HEK293 (cell line): ENCODE data around the gene ASB10.

ENCODE experiments used
- BCL11B ChIP-seq: fragments of 450-650 bp; formaldehyde crosslinking; IDR thresholded peaks from 2 replicates; pipeline ENCODE4 v1.5.1; 2016; ENCODE audit warnings: low read depth, missing biosample characterization, missing genetic modification characterization
- GFI1B ChIP-seq: fragments of 450-650 bp; formaldehyde crosslinking; IDR thresholded peaks from 2 replicates; pipeline ENCODE4 v1.5.1; 2016; ENCODE audit warnings: missing biosample characterization, missing genetic modification characterization
- GLIS2 ChIP-seq: fragments of 450-650 bp; formaldehyde crosslinking; IDR thresholded peaks from 2 replicates; pipeline ENCODE4 v1.5.1; 2016; ENCODE audit warnings: missing biosample characterization, missing genetic modification characterization
- HOXA7 ChIP-seq: sonication (generic); formaldehyde crosslinking; IDR thresholded peaks from 2 replicates; pipeline ENCODE4 v1.8.1; 2022; ENCODE audit warnings: missing genetic modification reagents, borderline replicate concordance
- INSM2 ChIP-seq: fragments of 450-650 bp; formaldehyde crosslinking; IDR thresholded peaks from 2 replicates; pipeline ENCODE4 v1.5.1; 2016; ENCODE audit warnings: missing biosample characterization, missing genetic modification characterization
- KLF9 ChIP-seq: fragments of 450-650 bp; formaldehyde crosslinking; IDR thresholded peaks from 2 replicates; pipeline ENCODE4 v1.5.1; 2016; ENCODE audit warnings: missing biosample characterization, missing genetic modification characterization, low read depth
- MEIS1 ChIP-seq: sonication (generic); formaldehyde crosslinking; IDR thresholded peaks from 2 replicates; pipeline ENCODE4 v1.8.1; 2022; ENCODE audit warnings: missing genetic modification reagents, mild to moderate bottlenecking, borderline replicate concordance
- MZF1 ChIP-seq: fragments of 450-650 bp; formaldehyde crosslinking; IDR thresholded peaks from 2 replicates; pipeline ENCODE4 v1.5.1; 2017; ENCODE audit warnings: missing biosample characterization, missing genetic modification characterization, borderline replicate concordance
- RBAK ChIP-seq: fragments of 450-650 bp; formaldehyde crosslinking; IDR thresholded peaks from 2 replicates; pipeline ENCODE4 v1.5.1; 2016; ENCODE audit warnings: missing biosample characterization, missing genetic modification characterization
- SCRT1 ChIP-seq: fragments of 450-650 bp; formaldehyde crosslinking; IDR thresholded peaks from 2 replicates; pipeline ENCODE4 v1.5.1; 2016; ENCODE audit warnings: missing biosample characterization, missing genetic modification characterization, borderline replicate concordance
- SP2 ChIP-seq: fragments of 450-650 bp; formaldehyde crosslinking; IDR thresholded peaks from 2 replicates; pipeline ENCODE4 v1.5.1; 2016; ENCODE audit warnings: missing biosample characterization, missing genetic modification characterization
- ZBTB1 ChIP-seq: fragments of 450-650 bp; formaldehyde crosslinking; IDR thresholded peaks from 2 replicates; pipeline ENCODE4 v1.5.1; 2016; ENCODE audit warnings: missing biosample characterization, missing genetic modification characterization
- ZFP3 ChIP-seq: fragments of 450-650 bp; formaldehyde crosslinking; IDR thresholded peaks from 2 replicates; pipeline ENCODE4 v1.5.1; 2016; ENCODE audit warnings: low read depth, missing biosample characterization, missing genetic modification characterization
- ZFP37 ChIP-seq: fragments of 450-650 bp; formaldehyde crosslinking; IDR thresholded peaks from 2 replicates; pipeline ENCODE4 v1.5.1; 2016; ENCODE audit warnings: missing biosample characterization, missing genetic modification characterization
- ZIC2 ChIP-seq: fragments of 450-650 bp; formaldehyde crosslinking; IDR thresholded peaks from 2 replicates; pipeline ENCODE4 v1.5.1; 2016; ENCODE audit warnings: missing biosample characterization, missing genetic modification characterization
- ZNF132 ChIP-seq: fragments of 450-650 bp; formaldehyde crosslinking; IDR thresholded peaks from 2 replicates; pipeline ENCODE4 v1.5.1; 2017; ENCODE audit warnings: missing biosample characterization, missing genetic modification characterization, borderline replicate concordance
- ZNF146 ChIP-seq: fragments of 450-650 bp; formaldehyde crosslinking; IDR thresholded peaks from 2 replicates; pipeline ENCODE4 v1.5.1; 2016; ENCODE audit warnings: missing biosample characterization, missing genetic modification characterization
- ZNF19 ChIP-seq: fragments of 450-650 bp; formaldehyde crosslinking; IDR thresholded peaks from 2 replicates; pipeline ENCODE4; 2016; ENCODE audit warnings: missing biosample characterization, missing genetic modification characterization, low read depth
- ZNF266 ChIP-seq: fragments of 450-650 bp; formaldehyde crosslinking; IDR thresholded peaks from 2 replicates; pipeline ENCODE4 v1.5.1; 2016; ENCODE audit warnings: missing biosample characterization, missing genetic modification characterization, low read depth
- ZNF292 ChIP-seq: fragments of 450-650 bp; formaldehyde crosslinking; IDR thresholded peaks from 2 replicates; pipeline ENCODE4 v1.5.1; 2016; ENCODE audit warnings: low read depth, missing biosample characterization, missing genetic modification characterization, borderline replicate concordance
- ZNF391 ChIP-seq: fragments of 450-650 bp; formaldehyde crosslinking; IDR thresholded peaks from 2 replicates; pipeline ENCODE4 v1.5.1; 2016; ENCODE audit warnings: low read depth, missing biosample characterization, missing genetic modification characterization, borderline replicate concordance
- ZNF521 ChIP-seq: fragments of 450-650 bp; formaldehyde crosslinking; IDR thresholded peaks from 2 replicates; pipeline ENCODE4 v1.5.1; 2017; ENCODE audit warnings: missing biosample characterization, mild to moderate bottlenecking, missing genetic modification characterization
- ZNF544 ChIP-seq: fragments of 450-650 bp; formaldehyde crosslinking; IDR thresholded peaks from 2 replicates; pipeline ENCODE4 v1.5.0; 2017; ENCODE audit warnings: missing biosample characterization, missing genetic modification characterization
- ZNF561 ChIP-seq: fragments of 450-650 bp; IDR thresholded peaks from 2 replicates; pipeline ENCODE4 v1.5.1; 2018; ENCODE audit warnings: missing biosample characterization, missing genetic modification characterization, borderline replicate concordance
- ZNF571 ChIP-seq: fragments of 450-650 bp; formaldehyde crosslinking; IDR thresholded peaks from 2 replicates; pipeline ENCODE4 v1.5.0; 2017; ENCODE audit warnings: missing biosample characterization, missing genetic modification characterization
- ZNF596 ChIP-seq: fragments of 450-650 bp; IDR thresholded peaks from 2 replicates; pipeline ENCODE4 v1.5.0; 2018; ENCODE audit warnings: missing biosample characterization, mild to moderate bottlenecking, missing genetic modification characterization, moderate library complexity
- ZNF621 ChIP-seq: fragments of 450-650 bp; formaldehyde crosslinking; IDR thresholded peaks from 2 replicates; pipeline ENCODE4 v1.5.1; 2017; ENCODE audit warnings: missing biosample characterization, missing genetic modification characterization
- ZNF692 ChIP-seq: fragments of 450-650 bp; formaldehyde crosslinking; IDR thresholded peaks from 2 replicates; pipeline ENCODE4 v1.5.1; 2016; ENCODE audit warnings: missing biosample characterization, missing genetic modification characterization
- ZNF747 ChIP-seq: fragments of 450-650 bp; formaldehyde crosslinking; IDR thresholded peaks from 2 replicates; pipeline ENCODE4 v1.5.1; 2016; ENCODE audit warnings: missing biosample characterization, missing genetic modification characterization
- ZNF776 ChIP-seq: fragments of 450-650 bp; formaldehyde crosslinking; IDR thresholded peaks from 2 replicates; pipeline ENCODE4 v1.5.0; 2017; ENCODE audit warnings: missing biosample characterization, missing genetic modification characterization, borderline replicate concordance
- ZNF792 ChIP-seq: fragments of 450-650 bp; formaldehyde crosslinking; IDR thresholded peaks from 2 replicates; pipeline ENCODE4 v1.5.1; 2016; ENCODE audit warnings: missing biosample characterization, missing genetic modification characterization
- ZNF843 ChIP-seq: fragments of 450-650 bp; formaldehyde crosslinking; IDR thresholded peaks from 2 replicates; pipeline ENCODE4 v1.5.1; 2016; ENCODE audit warnings: missing biosample characterization, missing genetic modification characterization
- ZSCAN16 ChIP-seq: fragments of 450-650 bp; formaldehyde crosslinking; IDR thresholded peaks from 2 replicates; pipeline ENCODE4 v1.5.1; 2016; ENCODE audit warnings: missing biosample characterization, missing genetic modification characterization
- TF ChIP-seq, protein P1 (sequence below): IDR thresholded peaks from 2 replicates; pipeline ENCODE4 v1.6.1; 2011; ENCODE audit warnings: mild to moderate bottlenecking, low read depth, low read length, borderline replicate concordance
- TF ChIP-seq, protein P2 (sequence below): fragments of 450-650 bp; formaldehyde crosslinking; IDR thresholded peaks from 2 replicates; pipeline ENCODE4 v1.5.1; 2016; ENCODE audit warnings: missing biosample characterization, missing genetic modification characterization, low read depth

ASB10 gene

GRCh38 chr7:151172273-151173141, 14.5 kb downstream of the ASB10 start (continued):
- TF ChIP-seq ZNF692 (tag by site-specific recombination) (peak; percentile 65; the same call in 1 of the 2 replicates), ZNF132 (tag by site-specific recombination) (no peak), SP2 (tag by site-specific recombination) (no peak), ZSCAN16 (tag by site-specific recombination) (no peak), HOXA7 (CRISPR knock-in tag) (no peak), ZNF747 (no peak), ZFP37 (tag by site-specific recombination) (0 out of 2 replicates have a peak, but pooled peaks have one; percentile 60), ZNF843 (tag by site-specific recombination) (no peak), ZNF571 (no peak), ZNF19 (tag by site-specific recombination) (no peak), MZF1 (no peak), ZFP3 (tag by site-specific recombination) (no peak), MEIS1 (CRISPR knock-in tag) (no peak), ZNF391 (tag by site-specific recombination) (peak; percentile 90; the same call in 1 of the 2 replicates), GFI1B (no peak), ZNF776 (tag by site-specific recombination) (no peak), ZNF792 (tag by site-specific recombination) (no peak), ZNF596 (no peak), ZNF292 (tag by site-specific recombination) (no peak), ZNF521 (no peak), KLF9 (tag by site-specific recombination) (peak; percentile 38; the same call in 1 of the 2 replicates), ZNF561 (tag by site-specific recombination) (no peak), ZNF266 (tag by site-specific recombination) (no peak), ZBTB1 (tag by site-specific recombination) (no peak), INSM2 (tag by site-specific recombination) (no peak), ZNF146 (tag by site-specific recombination) (no peak), ZNF544 (no peak), SCRT1 (tag by site-specific recombination) (no peak), BCL11B (no peak), ZNF621 (tag by site-specific recombination) (no peak), GLIS2 (tag by site-specific recombination) (no peak), RBAK (tag by site-specific recombination) (no peak), ZIC2 (peak; percentile 50)
- TF ChIP-seq, protein P1, sequence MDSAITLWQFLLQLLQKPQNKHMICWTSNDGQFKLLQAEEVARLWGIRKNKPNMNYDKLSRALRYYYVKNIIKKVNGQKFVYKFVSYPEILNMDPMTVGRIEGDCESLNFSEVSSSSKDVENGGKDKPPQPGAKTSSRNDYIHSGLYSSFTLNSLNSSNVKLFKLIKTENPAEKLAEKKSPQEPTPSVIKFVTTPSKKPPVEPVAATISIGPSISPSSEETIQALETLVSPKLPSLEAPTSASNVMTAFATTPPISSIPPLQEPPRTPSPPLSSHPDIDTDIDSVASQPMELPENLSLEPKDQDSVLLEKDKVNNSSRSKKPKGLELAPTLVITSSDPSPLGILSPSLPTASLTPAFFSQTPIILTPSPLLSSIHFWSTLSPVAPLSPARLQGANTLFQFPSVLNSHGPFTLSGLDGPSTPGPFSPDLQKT, result no peak
- TF ChIP-seq, protein P2, sequence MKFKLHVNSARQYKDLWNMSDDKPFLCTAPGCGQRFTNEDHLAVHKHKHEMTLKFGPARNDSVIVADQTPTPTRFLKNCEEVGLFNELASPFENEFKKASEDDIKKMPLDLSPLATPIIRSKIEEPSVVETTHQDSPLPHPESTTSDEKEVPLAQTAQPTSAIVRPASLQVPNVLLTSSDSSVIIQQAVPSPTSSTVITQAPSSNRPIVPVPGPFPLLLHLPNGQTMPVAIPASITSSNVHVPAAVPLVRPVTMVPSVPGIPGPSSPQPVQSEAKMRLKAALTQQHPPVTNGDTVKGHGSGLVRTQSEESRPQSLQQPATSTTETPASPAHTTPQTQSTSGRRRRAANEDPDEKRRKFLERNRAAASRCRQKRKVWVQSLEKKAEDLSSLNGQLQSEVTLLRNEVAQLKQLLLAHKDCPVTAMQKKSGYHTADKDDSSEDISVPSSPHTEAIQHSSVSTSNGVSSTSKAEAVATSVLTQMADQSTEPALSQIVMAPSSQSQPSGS, result no peak
